Skeletal muscle tissue (tissue), 4 donors: ENCODE data around the gene TRPC4AP. TPM values are rescaled to one million over a fixed set of nuclear protein-coding genes. Genes with fewer than 3 reads are reported as not detected.
"Not testable (repeated sequence)": the region's sequence is repeated elsewhere in the genome, so short reads cannot be mapped to it uniquely, and the experiment has no call there.

ENCODE experiments used
- H3K27ac ChIP-seq: one replicate; pipeline ENCODE4 v1.7.0; 2013; ENCODE audit warnings: mild to moderate bottlenecking, low read depth, low read length, inconsistent platforms
- H3K27me3 ChIP-seq, 3 donors: one replicate each; pipeline ENCODE4 v1.7.0; 2013; ENCODE audit warnings: low read length in 3 of 3; ENCODE audit not compliant: control insufficient read depth in 3 of 3, insufficient read depth in 3 of 3
- H3K36me3 ChIP-seq, 3 donors: one replicate each; pipeline ENCODE4 v1.7.0; 2013; ENCODE audit warnings: low read length in 3 of 3; ENCODE audit not compliant: control insufficient read depth in 3 of 3, insufficient read depth in 3 of 3
- H3K4me1 ChIP-seq, 3 donors: one replicate each; pipeline ENCODE4 v1.7.0; 2013; ENCODE audit warnings: low read length in 3 of 3, mild to moderate bottlenecking in 3 of 3; ENCODE audit not compliant: control insufficient read depth in 3 of 3, insufficient read depth in 3 of 3
- H3K4me3 ChIP-seq, 3 donors: one replicate each; pipeline ENCODE4 v1.7.0; 2013; ENCODE audit warnings: low read length in 3 of 3
- H3K9ac ChIP-seq, 3 donors: one replicate each; pipeline ENCODE4 v1.7.0; 2013; ENCODE audit warnings: low read length in 3 of 3, mild to moderate bottlenecking in 3 of 3, moderate library complexity in 2 of 3, low read depth in 1 of 3
- H3K9me3 ChIP-seq, 3 donors: one replicate each; pipeline ENCODE4 v1.7.0; 2013; ENCODE audit warnings: low read length in 3 of 3; ENCODE audit not compliant: control insufficient read depth in 3 of 3
- total RNA-seq: library from RNA; depleted of rRNA; stranded (reverse); fragments of >200 nt; gene quantifications from one replicate; pipeline ENCODE4 v1.2.3, GENCODE V29; 2014
- donor health status: Osteomylitis.

Gene TRPC4AP
- total RNA-seq, 1 donor from 2014 or later: 49.6 TPM

DNA sequence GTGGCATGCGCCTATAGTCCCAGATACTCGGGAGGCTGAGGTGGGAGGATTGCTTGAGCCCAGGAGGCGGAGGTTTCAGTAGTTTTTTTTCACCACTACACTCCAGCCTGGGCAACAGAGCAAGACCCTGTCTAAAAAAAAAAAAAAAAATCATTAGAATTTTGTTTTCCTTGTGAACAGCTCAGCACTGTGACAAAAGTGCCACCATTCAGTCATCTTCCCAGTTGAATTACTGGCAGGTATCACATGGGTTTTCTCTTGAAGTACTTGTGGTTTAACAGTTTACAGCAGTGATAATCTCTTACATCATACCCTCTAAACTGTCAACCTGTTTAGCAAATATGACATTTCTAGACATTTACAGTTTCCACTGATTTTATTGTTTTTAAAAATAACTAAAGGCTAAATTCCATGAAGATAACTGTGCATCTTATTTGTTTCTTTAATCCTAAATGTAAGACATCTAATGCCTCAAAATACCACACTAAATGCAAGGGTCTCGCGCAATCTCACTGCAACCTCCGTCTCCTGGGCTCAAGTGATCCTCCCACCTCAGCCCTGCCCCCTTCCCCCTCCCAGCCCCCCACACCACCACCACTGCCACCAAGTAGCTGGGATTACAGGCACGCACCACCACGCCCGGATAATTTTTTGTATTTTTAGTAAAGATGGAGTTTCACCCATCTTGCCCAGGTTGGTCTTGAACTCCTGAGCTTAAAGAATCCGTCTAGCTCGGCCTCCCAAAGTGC is 7.0 kb downstream of the TRPC4AP start:
- H3K36me3 ChIP-seq: peaks cover 0 to 3% (median 0%) of the 10 kb centered on the region in 3 donors
- H3K4me3 ChIP-seq: no peak overlapping the region
- no peaks in the 10 kb centered on the region for H3K9me3 ChIP-seq
- H3K4me1 ChIP-seq: peaks cover 15 to 18% (median 17%) of the 10 kb centered on the region in 3 donors
- H3K9ac ChIP-seq: no peak overlapping the region
- no peak overlapping the region for H3K27ac ChIP-seq
- no peaks in the 10 kb centered on the region for H3K27me3 ChIP-seq

DNA sequence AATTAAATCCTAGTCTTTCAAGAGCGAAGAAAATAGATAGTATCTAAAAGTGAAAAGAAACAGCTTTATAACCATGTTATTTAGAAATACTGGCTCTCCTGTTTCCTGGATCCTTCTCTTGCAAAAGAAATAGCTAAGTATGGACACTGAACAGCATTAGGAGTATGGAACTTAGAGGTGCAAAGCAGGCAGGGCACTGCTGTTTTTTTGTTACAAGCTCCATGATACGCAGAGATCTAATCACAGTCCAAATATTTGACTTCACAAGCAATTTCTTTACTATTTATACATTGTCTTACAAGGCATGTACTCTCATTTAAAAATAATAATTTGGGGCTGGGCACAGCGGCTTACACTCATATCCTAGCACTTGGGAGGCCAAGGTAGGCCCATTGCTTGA is 7.6 kb downstream of the TRPC4AP start:
- Histone ChIP-seq H3K27ac (no peak overlapping the region), H3K9ac (no peak overlapping the region), H3K4me3 (no peak overlapping the region), H3K36me3 (peaks cover 0 to 3% (median 0%) of the 10 kb centered on the region in 3 donors), H3K9me3 (no peaks in the 10 kb centered on the region), H3K27me3 (no peaks in the 10 kb centered on the region), H3K4me1 (peaks cover 15 to 18% (median 17%) of the 10 kb centered on the region in 3 donors)

DNA sequence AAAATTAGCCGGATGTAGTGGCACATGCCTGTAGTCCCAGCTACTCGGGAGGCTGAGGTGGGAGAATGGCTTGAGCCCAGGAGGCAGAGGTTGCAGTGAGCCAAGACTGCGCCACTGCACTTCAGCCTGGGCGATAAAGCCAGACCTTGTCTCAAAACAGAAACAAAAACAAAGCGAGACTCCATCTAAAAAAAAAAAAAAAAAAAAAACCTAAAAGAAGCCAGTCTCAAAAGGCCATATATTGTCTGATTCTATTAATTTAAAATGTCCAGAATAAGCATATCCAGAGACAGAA is 12.3 kb downstream of the TRPC4AP start:
- H3K9me3 ChIP-seq, H3K9ac ChIP-seq, H3K4me1 ChIP-seq, H3K4me3 ChIP-seq, H3K27ac ChIP-seq, H3K27me3 ChIP-seq: not testable (repeated sequence)
- peaks cover 12 to 13% (median 13%) of the 10 kb centered on the region in 3 donors for H3K36me3 ChIP-seq

DNA sequence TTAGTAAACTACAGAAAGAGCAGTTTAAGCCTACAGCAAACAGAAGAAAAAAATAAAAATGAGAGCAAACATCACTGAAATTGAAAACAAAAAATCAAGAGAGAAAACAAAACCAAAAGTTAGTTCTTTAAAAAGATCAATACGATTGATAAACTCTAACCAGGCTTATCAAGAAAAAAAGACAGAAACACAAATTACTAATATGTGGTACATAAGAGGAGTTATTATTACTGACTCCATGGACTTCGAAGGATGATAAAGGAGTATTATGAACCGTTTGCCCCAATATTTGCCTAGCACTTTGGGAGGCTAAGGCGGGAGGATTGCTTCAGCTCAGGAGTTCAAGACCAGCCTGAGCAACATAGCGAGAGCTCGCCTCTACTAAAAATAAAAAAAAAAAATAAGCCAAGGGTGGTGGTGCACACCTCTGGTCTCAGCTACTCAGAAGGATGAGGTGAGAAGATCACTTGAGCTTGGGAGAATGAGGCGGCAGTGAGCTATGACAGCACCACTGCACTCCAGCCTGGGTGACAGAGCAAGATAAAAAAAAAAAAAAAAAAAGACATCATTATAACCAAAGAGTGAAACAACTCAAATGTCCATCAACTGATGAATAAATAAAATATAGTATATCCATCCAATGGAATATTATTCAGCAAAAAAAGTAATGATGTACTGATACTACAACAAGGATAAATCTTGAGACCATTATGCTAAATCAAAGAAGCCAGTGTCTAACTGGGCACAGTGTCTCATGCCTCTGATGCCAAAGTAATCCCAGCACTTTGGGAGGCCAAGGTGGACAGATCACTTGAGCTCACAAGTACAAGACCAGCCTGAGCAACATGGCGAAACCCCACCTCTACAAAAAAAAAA is 12.9 kb downstream of the TRPC4AP start:
- H3K27ac ChIP-seq: no peak overlapping the region

DNA sequence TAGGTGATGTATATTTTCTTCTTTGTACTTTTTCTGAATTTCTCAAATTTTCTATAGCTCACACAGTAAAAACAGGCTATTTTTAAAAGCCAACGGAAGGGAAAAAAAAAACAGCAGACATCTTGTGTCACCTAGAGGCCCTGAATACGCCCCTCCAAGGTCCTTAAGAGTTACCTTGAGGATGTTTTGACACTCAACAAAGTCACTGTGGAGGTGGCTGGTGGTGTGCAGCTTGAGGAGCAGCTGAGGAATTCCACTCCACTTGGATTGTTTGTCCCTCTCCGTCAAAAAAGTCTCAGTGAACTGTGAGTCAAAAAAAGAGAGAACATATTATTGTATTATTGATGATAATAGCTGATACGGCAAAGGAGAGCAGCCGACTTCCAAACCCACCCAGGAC is 14.7 kb downstream of the TRPC4AP start:
- H3K27me3 ChIP-seq: no peaks in the 10 kb centered on the region
- H3K4me1 ChIP-seq: peaks cover 0 to 3% (median 2%) of the 10 kb centered on the region in 3 donors
- H3K36me3 ChIP-seq: peaks cover 12 to 13% (median 13%) of the 10 kb centered on the region in 3 donors
- no peak overlapping the region for H3K27ac ChIP-seq
- H3K4me3 ChIP-seq: no peak overlapping the region
- no peak overlapping the region for H3K9ac ChIP-seq
- H3K9me3 ChIP-seq: no peaks in the 10 kb centered on the region

More for the DNA sequence above, 12.9 kb downstream of the TRPC4AP start:
- H3K9ac ChIP-seq: no peak overlapping the region
- H3K27me3 ChIP-seq: no peaks in the 10 kb centered on the region
- H3K4me3 ChIP-seq: no peak overlapping the region
- H3K36me3 ChIP-seq: peaks cover 12 to 13% (median 13%) of the 10 kb centered on the region in 3 donors
- peaks cover 0 to 3% (median 2%) of the 10 kb centered on the region in 3 donors for H3K4me1 ChIP-seq
- H3K9me3 ChIP-seq: no peaks in the 10 kb centered on the region

DNA sequence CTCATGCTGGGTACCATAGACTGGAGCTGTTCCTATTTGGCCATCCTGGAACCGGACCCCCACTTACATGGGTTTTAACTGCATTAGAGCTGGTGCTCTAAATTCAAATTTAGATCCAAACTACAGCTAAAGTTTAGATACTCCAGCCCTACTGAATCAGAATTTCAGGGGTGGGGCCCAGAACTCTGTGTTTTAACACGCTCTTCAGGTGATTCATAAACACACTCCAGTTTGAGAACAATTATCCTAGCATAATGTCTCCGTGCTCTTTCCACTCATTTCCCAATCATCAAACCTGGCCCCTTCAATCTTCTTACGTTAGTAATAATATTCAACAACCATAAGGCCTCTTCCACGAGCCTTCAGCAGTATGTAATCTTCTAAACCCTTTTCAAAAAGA is 15.3 kb downstream of the TRPC4AP start:
- H3K27ac ChIP-seq: no peak overlapping the region
- H3K9me3 ChIP-seq: no peaks in the 10 kb centered on the region
- no peaks in the 10 kb centered on the region for H3K27me3 ChIP-seq
- no peak overlapping the region for H3K4me3 ChIP-seq
- peaks cover 12 to 13% (median 13%) of the 10 kb centered on the region in 3 donors for H3K36me3 ChIP-seq
- no peak overlapping the region for H3K9ac ChIP-seq
- peaks cover 0 to 3% (median 2%) of the 10 kb centered on the region in 3 donors for H3K4me1 ChIP-seq

DNA sequence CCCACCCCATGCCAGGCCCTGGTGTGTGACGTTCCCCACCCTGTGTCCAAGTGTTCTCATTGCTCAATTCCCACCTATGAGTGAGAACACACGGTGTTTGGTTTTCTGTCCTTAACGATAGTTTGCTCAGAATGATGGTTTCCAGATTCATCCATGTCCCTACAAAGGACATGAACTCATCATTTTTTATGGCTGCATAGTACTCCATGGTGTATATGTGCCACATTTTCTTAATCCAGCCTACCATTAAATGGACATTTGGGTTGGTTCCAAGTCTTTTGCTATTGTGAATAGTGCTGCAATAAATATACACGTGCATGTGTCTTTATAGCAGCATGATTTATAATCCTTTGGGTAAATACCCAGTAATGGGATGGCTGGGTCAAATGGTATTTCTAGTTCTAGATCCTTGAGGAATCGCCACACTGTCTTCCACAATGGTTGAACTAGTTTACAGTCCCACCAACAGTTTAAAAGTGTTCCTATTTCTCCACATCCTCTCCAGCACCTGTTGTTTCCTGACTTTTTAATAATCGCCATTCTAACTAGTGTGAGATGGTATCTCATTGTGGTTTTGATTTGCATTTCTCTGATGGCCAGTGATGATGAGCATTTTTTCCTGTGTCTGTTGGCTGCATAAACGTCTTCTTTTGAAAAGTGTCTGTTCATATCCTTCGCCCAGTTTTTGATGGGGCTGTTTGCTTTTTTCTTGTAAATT is 21.0 kb downstream of the TRPC4AP start:
- H3K4me3 ChIP-seq, H3K9me3 ChIP-seq, H3K36me3 ChIP-seq, H3K9ac ChIP-seq, H3K27ac ChIP-seq, H3K4me1 ChIP-seq, H3K27me3 ChIP-seq: not testable (repeated sequence)

DNA sequence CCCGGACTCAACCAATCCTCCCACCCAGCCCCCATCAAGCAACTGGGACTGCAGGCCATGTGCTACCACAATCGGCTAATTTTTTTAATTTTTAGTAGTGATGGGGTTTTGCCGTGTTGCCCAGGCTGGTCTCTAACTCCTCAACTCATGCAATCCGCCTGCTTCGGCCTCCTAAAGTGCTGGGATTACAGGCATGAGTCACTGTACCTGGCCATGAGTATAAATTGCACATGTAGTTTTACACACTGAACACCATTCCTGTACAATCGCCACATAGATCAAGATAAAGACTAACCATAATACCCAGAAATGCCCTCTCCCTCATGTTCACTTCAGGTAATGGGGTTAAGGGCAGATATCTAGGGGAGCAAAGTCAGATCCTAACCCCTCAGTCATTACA is 26.4 kb downstream of the TRPC4AP start:
- H3K4me3 ChIP-seq: no peak overlapping the region
- H3K9ac ChIP-seq: no peak overlapping the region
- no peak overlapping the region for H3K27ac ChIP-seq
- peaks cover 0 to 3% (median 3%) of the 10 kb centered on the region in 3 donors for H3K4me1 ChIP-seq
- H3K27me3 ChIP-seq: no peaks in the 10 kb centered on the region
- no peaks in the 10 kb centered on the region for H3K9me3 ChIP-seq
- H3K36me3 ChIP-seq: peaks cover 0 to 2% (median 0%) of the 10 kb centered on the region in 3 donors

DNA sequence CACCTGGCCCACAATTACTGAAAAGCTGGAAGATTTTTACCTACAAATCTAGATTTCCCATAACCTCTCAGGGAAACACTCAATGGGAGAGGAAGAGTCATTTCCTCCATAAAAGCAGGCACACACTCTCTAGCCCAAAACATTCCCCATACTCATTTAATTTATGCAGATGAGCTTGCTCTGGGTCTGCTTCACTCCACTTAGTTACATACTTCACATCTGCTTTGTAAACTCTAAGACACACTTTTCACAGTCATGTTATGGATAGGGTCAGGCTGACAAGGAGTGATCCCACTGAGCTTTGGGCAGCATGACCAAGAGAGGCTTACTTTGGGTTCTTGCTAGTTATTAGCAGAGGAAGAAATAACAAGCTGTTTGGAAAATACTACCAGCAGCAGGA is 27.4 kb downstream of the TRPC4AP start:
- Histone ChIP-seq H3K4me3 (no peak overlapping the region), H3K9me3 (no peaks in the 10 kb centered on the region), H3K27me3 (no peaks in the 10 kb centered on the region), H3K27ac (no peak overlapping the region), H3K9ac (no peak overlapping the region), H3K36me3 (peaks cover 0 to 2% (median 0%) of the 10 kb centered on the region in 3 donors), H3K4me1 (peaks cover 0 to 3% (median 3%) of the 10 kb centered on the region in 3 donors)
